CD8-positive, alpha-beta memory T cell (primary cell): ENCODE measurements around the gene PTGES3L. TPM values are rescaled to one million over a fixed set of nuclear protein-coding genes. Genes with fewer than 3 reads are reported as not detected.
"Not testable (repeated sequence)": the region's sequence is repeated elsewhere in the genome, so short reads cannot be mapped to it uniquely, and the experiment has no call there.

ENCODE experiments used
- CTCF ChIA-PET: fragments of 350-600 bp; sonication (Branson Sonifier 250); formaldehyde crosslinking; loops from one replicate; lab custom pipeline; 2021; ENCODE audit warnings: antibody characterized with exemption; lab: Charles Lee
- POLR2A ChIA-PET: fragments of 350-600 bp; sonication (Branson Sonifier 250); formaldehyde crosslinking; loops from one replicate; lab custom pipeline; 2021; ENCODE audit warnings: antibody characterized with exemption; lab: Charles Lee
- DNase-seq, 5 donors: peaks; one replicate each; pipeline versions ENCODE4 v3.0.0 to v3.0.0-alpha.2; 2020 to 2022; ENCODE audit warnings: mixed read lengths in 1 of 5
- H3K27ac ChIP-seq: one replicate; pipeline ENCODE4 v1.7.0; 2013; ENCODE audit warnings: low read depth, mild to moderate bottlenecking, low read length, moderate library complexity
- H3K27me3 ChIP-seq: 2 replicates; pipeline ENCODE4 v1.7.0; 2013; ENCODE audit warnings: low read length, mild to moderate bottlenecking; ENCODE audit not compliant: insufficient read depth, poor library complexity, severe bottlenecking
- H3K36me3 ChIP-seq: 2 replicates; pipeline ENCODE4 v1.7.0; 2013; ENCODE audit warnings: mild to moderate bottlenecking, low read length, moderate library complexity; ENCODE audit not compliant: insufficient read depth
- H3K4me1 ChIP-seq: 2 replicates; pipeline ENCODE4 v1.7.0; 2013; ENCODE audit warnings: mild to moderate bottlenecking, low read length, moderate library complexity; ENCODE audit not compliant: insufficient read depth
- H3K4me3 ChIP-seq: 2 replicates; pipeline ENCODE4 v1.7.0; 2013; ENCODE audit warnings: mild to moderate bottlenecking, low read length
- H3K9me3 ChIP-seq: 2 replicates; pipeline ENCODE4 v1.7.0; 2013; ENCODE audit warnings: mild to moderate bottlenecking, low read length
- H3K27ac Mint-ChIP-seq, 8 donors: one replicate each; pipeline ENCODE4 v1.8.0; 2020 to 2021; ENCODE audit warnings: mixed read lengths in 8 of 8, mild to moderate bottlenecking in 6 of 8, inconsistent platforms in 3 of 8, moderate library complexity in 3 of 8
- H3K27me3 Mint-ChIP-seq, 2 donors: one replicate each; pipeline ENCODE4 v1.8.0; 2020 to 2021; ENCODE audit warnings: mixed read lengths in 2 of 2, mild to moderate bottlenecking in 1 of 2, moderate library complexity in 1 of 2
- H3K36me3 Mint-ChIP-seq, 3 donors: one replicate each; pipeline ENCODE4 v1.8.0; 2020 to 2021; ENCODE audit warnings: mixed read lengths in 3 of 3, inconsistent platforms in 1 of 3, mild to moderate bottlenecking in 1 of 3
- H3K4me1 Mint-ChIP-seq, 3 donors: one replicate each; pipeline ENCODE4 v1.8.0; 2020 to 2021; ENCODE audit warnings: mixed read lengths in 3 of 3, inconsistent platforms in 1 of 3, mild to moderate bottlenecking in 1 of 3
- H3K4me3 Mint-ChIP-seq, 7 donors: one replicate each; pipeline ENCODE4 v1.8.0; 2020 to 2021; ENCODE audit warnings: mixed read lengths in 7 of 7, mild to moderate bottlenecking in 6 of 7, moderate library complexity in 4 of 7, inconsistent platforms in 2 of 7
- H3K9me3 Mint-ChIP-seq, 5 donors: one replicate each; pipeline ENCODE4 v1.8.0; 2020 to 2022; ENCODE audit warnings: mixed read lengths in 5 of 5, mild to moderate bottlenecking in 3 of 5, moderate library complexity in 2 of 5, inconsistent platforms in 1 of 5
- polyA plus RNA-seq: library from polyadenylated mRNA; unstranded; fragments of 300-500 nt; fragmentation: Illumina TruSeq; gene quantifications from one replicate; pipeline ENCODE4 v1.2.3, GENCODE V29; 2021
- total RNA-seq, 2 experiments: library from RNA; stranded (reverse); gene quantifications; one replicate each; pipeline ENCODE4 v1.2.3, GENCODE V29; 2021

Gene PTGES3L
- total and polyA plus RNA-seq, 3 experiments from 2014 or later, result 0.37 to 0.55 TPM; not detected in 1

GRCh38 chr17:42989141-42989540 lies 9.3 kb upstream of the PTGES3L start:
- ChIA-PET CTCF (interaction anchor here (2.8 kb wide), 1 partner anchor 9 kb away, joined by 12 read pairs; the partner anchor contains the start of gene RPL27), POLR2A (no interaction called here)
- no peak for DNase-seq
- H3K4me1 Mint-ChIP-seq, result peaks cover 4 to 15% (median 7%) of the 10 kb centered on the region in 3 donors
- no peak overlapping the region for H3K4me3 Mint-ChIP-seq
- H3K27ac ChIP-seq, result no peak overlapping the region
- no peaks in the 10 kb centered on the region for H3K9me3 Mint-ChIP-seq
- peaks cover 36% of the 10 kb centered on the region for H3K36me3 ChIP-seq
- no peaks in the 10 kb centered on the region for H3K27me3 ChIP-seq
- H3K4me3 ChIP-seq, result no peak overlapping the region
- H3K27me3 Mint-ChIP-seq, result no peaks in the 10 kb centered on the region
- H3K36me3 Mint-ChIP-seq, result peaks cover 5 to 83% (median 15%) of the 10 kb centered on the region in 3 donors
- no peaks in the 10 kb centered on the region for H3K4me1 ChIP-seq
- H3K9me3 ChIP-seq, result no peaks in the 10 kb centered on the region
- H3K27ac Mint-ChIP-seq, result peak overlapping the region in 1 of 8 donors; percentile 91

GRCh38 chr17:42985225-42985624 lies 5.3 kb upstream of the PTGES3L start:
- Mint-ChIP-seq H3K9me3 (no peaks in the 10 kb centered on the region), H3K4me1 (peaks cover 21 to 40% (median 23%) of the 10 kb centered on the region in 3 donors), H3K27me3 (peaks cover 0 to 2% of the 10 kb centered on the region in 2 donors), H3K36me3 (peaks cover 3 to 69% (median 11%) of the 10 kb centered on the region in 3 donors), H3K27ac (peak overlapping the region in 3 of 8 donors; percentile 12 to 52 (median 46)), H3K4me3 (peak overlapping the region in 1 of 7 donors; percentile 70)
- Histone ChIP-seq H3K27ac (no peak overlapping the region), H3K27me3 (no peaks in the 10 kb centered on the region), H3K36me3 (peaks cover 15% of the 10 kb centered on the region), H3K4me3 (no peak overlapping the region), H3K9me3 (no peaks in the 10 kb centered on the region), H3K4me1 (peaks cover 13% of the 10 kb centered on the region)
- ChIA-PET POLR2A (interaction anchor here (0.6 kb wide), 1 partner anchor 54 kb away, joined by 3 read pairs; no protein-coding TSS in a partner anchor), CTCF (no interaction called here)
- no peak for DNase-seq

- peak overlapping the region; percentile 57 to 99 (median 93) for H3K4me3 Mint-ChIP-seq
- H3K4me1 Mint-ChIP-seq, result peaks cover 27 to 50% (median 34%) of the 10 kb centered on the region in 3 donors
- Histone ChIP-seq H3K27me3 (no peaks in the 10 kb centered on the region), H3K36me3 (no peaks in the 10 kb centered on the region), H3K4me3 (no peak overlapping the region), H3K9me3 (no peaks in the 10 kb centered on the region), H3K4me1 (peaks cover 20% of the 10 kb centered on the region), H3K27ac (no peak overlapping the region)
- no peaks in the 10 kb centered on the region for H3K9me3 Mint-ChIP-seq
- DNase-seq, result no peak
- H3K27me3 Mint-ChIP-seq, result peaks cover 0 to 5% of the 10 kb centered on the region in 2 donors
- CTCF ChIA-PET, result no interaction called here
- POLR2A ChIA-PET, result no interaction called here
- peaks cover 0 to 42% (median 2%) of the 10 kb centered on the region in 3 donors for H3K36me3 Mint-ChIP-seq
- peak overlapping the region in 6 of 8 donors; percentile 7 to 81 (median 56) for H3K27ac Mint-ChIP-seq
Measured at GRCh38 chr17:42982266-42982665, 2.4 kb upstream of the PTGES3L start.

GRCh38 chr17:42980766-42981397 lies 1.0 kb upstream of the PTGES3L start:
- POLR2A ChIA-PET, result interaction anchor here (1.0 kb wide), 1 partner anchor 17 kb away, joined by 10 read pairs; the partner anchor contains the start of gene RPL27
- H3K4me3 Mint-ChIP-seq, result peak overlapping the region; percentile 89 to 99 (median 96)
- H3K27ac Mint-ChIP-seq, result peak overlapping the region; percentile 76 to 99 (median 96)
- peaks cover 0 to 5% of the 10 kb centered on the region in 2 donors for H3K27me3 Mint-ChIP-seq
- no peaks in the 10 kb centered on the region for H3K9me3 Mint-ChIP-seq
- Histone ChIP-seq H3K9me3 (no peaks in the 10 kb centered on the region), H3K4me3 (peak overlapping the region; percentile 88), H3K27me3 (no peaks in the 10 kb centered on the region), H3K27ac (peak overlapping the region; percentile 70), H3K36me3 (no peaks in the 10 kb centered on the region), H3K4me1 (peaks cover 20% of the 10 kb centered on the region)
- peaks cover 0 to 34% (median 2%) of the 10 kb centered on the region in 3 donors for H3K36me3 Mint-ChIP-seq
- peak; percentile 42 to 65 (median 59) for DNase-seq
- CTCF ChIA-PET, result interaction anchor here (0.6 to 3.5 kb wide), 3 partner anchors 10 to 44 kb away, joined by 3 to 12 read pairs (median 3); partner anchors contain the start of gene RPL27
- H3K4me1 Mint-ChIP-seq, result peaks cover 27 to 49% (median 34%) of the 10 kb centered on the region in 3 donors

- Histone ChIP-seq H3K27me3 (no peaks in the 10 kb centered on the region), H3K36me3 (no peaks in the 10 kb centered on the region), H3K27ac (peak within 1 kb of the TSS; percentile 70), H3K4me3 (peak within 1 kb of the TSS; percentile 88), H3K4me1 (peaks cover 20% of the 10 kb centered on the region), H3K9me3 (no peaks in the 10 kb centered on the region)
- Mint-ChIP-seq H3K36me3 (peaks cover 0 to 30% (median 2%) of the 10 kb centered on the region in 3 donors), H3K4me3 (peak within 1 kb of the TSS; percentile 89 to 99 (median 97)), H3K27me3 (peaks cover 0 to 5% of the 10 kb centered on the region in 2 donors), H3K27ac (peak within 1 kb of the TSS; percentile 76 to 99 (median 98)), H3K9me3 (no peaks in the 10 kb centered on the region), H3K4me1 (peaks cover 27 to 44% (median 34%) of the 10 kb centered on the region in 3 donors)
- ChIA-PET CTCF (interaction anchor here (0.6 to 3.5 kb wide), 4 partner anchors 10 to 44 kb away, joined by 3 to 12 read pairs (median 3); partner anchors contain the start of gene RPL27), POLR2A (interaction anchor here (1.0 kb wide), 2 partner anchors 17 to 18 kb away, joined by 3 to 10 read pairs; partner anchors contain the start of gene RPL27)
- peak; percentile 86 to 94 (median 89) for DNase-seq
Measured at GRCh38 chr17:42980274-42980765, 440 bp upstream of the PTGES3L start, which contains the start of gene RUNDC1. Gene RUNDC1, plus strand, starts transcription at chr17:42980565. Its CDS starts 12 bp downstream, at chr17:42980577.

GRCh38 chr17:42975701-42976100 lies 4.2 kb downstream of the PTGES3L start:
- H3K27me3 Mint-ChIP-seq, H3K4me3 ChIP-seq, CTCF ChIA-PET, H3K36me3 ChIP-seq, DNase-seq, H3K9me3 ChIP-seq, H3K27me3 ChIP-seq, H3K9me3 Mint-ChIP-seq, POLR2A ChIA-PET, H3K4me1 ChIP-seq, H3K36me3 Mint-ChIP-seq, H3K27ac Mint-ChIP-seq, H3K27ac ChIP-seq: not testable (repeated sequence)
- Mint-ChIP-seq H3K4me3 (peak overlapping the region in 1 of 7 donors; percentile 47), H3K4me1 (peaks cover 8 to 14% (median 14%) of the 10 kb centered on the region in 3 donors)

- H3K27me3 ChIP-seq, result no peaks in the 10 kb centered on the region
- no peaks in the 10 kb centered on the region for H3K36me3 ChIP-seq
- H3K27ac Mint-ChIP-seq, result no peak overlapping the region
- DNase-seq, result no peak
- H3K27ac ChIP-seq, result no peak overlapping the region
- H3K4me1 ChIP-seq, result peaks cover 7% of the 10 kb centered on the region
- H3K9me3 Mint-ChIP-seq, result no peaks in the 10 kb centered on the region
- H3K9me3 ChIP-seq, result no peaks in the 10 kb centered on the region
- peak overlapping the region in 2 of 7 donors; percentile 4 to 47 for H3K4me3 Mint-ChIP-seq
- H3K4me1 Mint-ChIP-seq, result peaks cover 6 to 11% (median 11%) of the 10 kb centered on the region in 3 donors
- H3K4me3 ChIP-seq, result no peak overlapping the region
- H3K27me3 Mint-ChIP-seq, result peaks cover 0 to 3% of the 10 kb centered on the region in 2 donors
- CTCF ChIA-PET, result no interaction called here
- peaks cover 0 to 3% (median 0%) of the 10 kb centered on the region in 3 donors for H3K36me3 Mint-ChIP-seq
- POLR2A ChIA-PET, result no interaction called here
Measured at GRCh38 chr17:42975265-42975664, 4.6 kb downstream of the PTGES3L start.

GRCh38 chr17:42973323-42973722 lies 6.6 kb downstream of the PTGES3L start:
- H3K27me3 Mint-ChIP-seq, H3K36me3 Mint-ChIP-seq: not testable (repeated sequence)

More at GRCh38 chr17:42973323-42973722, 6.6 kb downstream of the PTGES3L start:
- POLR2A ChIA-PET, CTCF ChIA-PET, H3K9me3 Mint-ChIP-seq, DNase-seq, H3K4me1 Mint-ChIP-seq, H3K27ac Mint-ChIP-seq, H3K27ac ChIP-seq, H3K4me3 Mint-ChIP-seq, H3K27me3 ChIP-seq, H3K36me3 ChIP-seq, H3K9me3 ChIP-seq, H3K4me1 ChIP-seq, H3K4me3 ChIP-seq: not testable (repeated sequence)
